GM10847 (cell line): ENCODE measurements around the gene DNAL4.

Experiments
- POLR2A ChIP-seq: IDR thresholded peaks from 2 replicates; pipeline ENCODE4 v1.6.1; 2011; ENCODE audit not compliant: insufficient read length; ENCODE audit errors: extremely low read depth

Gene DNAL4

DNA sequence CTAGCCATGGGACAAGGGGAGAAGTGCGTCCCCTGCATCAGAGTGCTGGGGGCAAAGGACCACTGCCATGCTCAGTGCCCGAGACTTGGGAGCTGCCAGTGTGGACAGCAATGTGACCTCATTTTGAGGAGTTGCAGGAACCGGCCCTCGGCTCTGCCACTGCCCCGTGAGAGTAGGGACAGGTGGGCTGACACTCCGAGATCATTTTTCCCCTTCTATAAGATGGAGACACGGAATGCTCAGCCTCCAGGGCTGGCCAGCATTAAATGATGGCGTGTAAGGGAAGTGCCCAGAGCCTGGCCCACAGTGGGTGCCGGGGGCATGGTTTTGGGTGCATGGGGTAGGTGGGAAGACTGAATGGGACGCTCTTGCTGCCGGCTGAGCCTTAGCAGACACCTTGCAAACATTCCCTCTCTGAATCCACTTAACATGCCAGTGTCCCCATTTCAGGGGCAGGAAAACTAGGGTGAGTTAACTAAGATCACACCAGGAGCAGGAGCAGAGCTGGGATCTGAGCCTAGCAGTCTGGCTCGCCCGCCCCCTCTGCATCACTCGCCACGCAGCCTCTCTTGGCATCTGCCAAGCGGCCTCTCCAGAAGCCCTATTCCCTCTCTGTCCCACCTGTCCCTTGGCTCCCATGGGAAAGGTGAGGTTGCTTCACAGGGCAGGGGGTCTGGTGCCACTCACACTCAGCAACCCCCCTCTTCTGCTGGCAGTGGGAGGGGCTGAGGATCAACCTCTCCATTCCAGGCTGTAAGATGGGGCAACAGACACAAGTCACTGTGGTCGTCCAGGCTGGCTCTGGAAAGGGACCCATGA, 36.3 kb upstream of the DNAL4 start:
- no peak for TF ChIP-seq POLR2A

- no peak for TF ChIP-seq POLR2A
Measured at GRCh38 chr22:38829485-38829884, 35.5 kb upstream of the DNAL4 start.

- no peak for TF ChIP-seq POLR2A
Measured at GRCh38 chr22:38828616-38829205, 34.8 kb upstream of the DNAL4 start.

DNA sequence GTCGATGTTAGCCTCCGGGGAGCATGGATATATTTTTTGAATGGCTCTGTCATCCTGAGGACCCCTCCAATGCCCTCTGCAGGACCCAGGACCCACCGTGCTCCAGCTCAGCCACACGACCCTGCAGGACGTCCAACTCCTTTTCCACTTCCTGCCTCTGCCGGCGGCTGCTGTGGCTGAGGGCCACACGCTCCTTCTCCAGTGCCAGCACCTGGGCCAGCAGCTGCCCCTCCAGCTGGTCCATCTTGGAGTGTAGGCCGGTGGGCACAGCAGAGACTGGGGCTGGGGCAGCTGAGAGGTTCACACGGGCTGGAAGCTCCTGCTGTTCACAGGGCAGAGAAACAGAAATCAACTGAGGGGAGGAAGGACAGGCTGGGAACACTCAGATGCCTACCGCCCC, 34.2 kb upstream of the DNAL4 start:
- TF ChIP-seq POLR2A, result no peak

DNA sequence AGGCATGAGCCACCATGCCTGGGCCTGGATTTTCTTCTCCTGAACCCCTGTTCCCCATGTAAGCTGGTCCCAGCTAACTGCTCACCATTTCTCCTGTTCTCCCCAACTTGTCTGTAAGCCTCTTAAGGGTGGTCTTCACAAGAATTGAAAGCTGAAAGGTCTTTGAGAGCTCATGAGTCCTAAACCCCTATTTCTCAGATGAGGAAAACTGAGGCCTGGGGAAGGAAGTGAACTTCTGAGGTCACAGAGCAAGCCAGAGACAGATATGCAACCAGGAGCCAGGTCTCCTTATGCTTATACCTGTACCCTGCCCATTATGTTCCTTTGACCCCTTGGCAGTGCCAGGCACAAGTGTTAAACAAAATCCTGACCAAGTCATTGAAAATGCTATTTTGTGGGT, 33.6 kb upstream of the DNAL4 start:
- TF ChIP-seq POLR2A, result no peak

DNA sequence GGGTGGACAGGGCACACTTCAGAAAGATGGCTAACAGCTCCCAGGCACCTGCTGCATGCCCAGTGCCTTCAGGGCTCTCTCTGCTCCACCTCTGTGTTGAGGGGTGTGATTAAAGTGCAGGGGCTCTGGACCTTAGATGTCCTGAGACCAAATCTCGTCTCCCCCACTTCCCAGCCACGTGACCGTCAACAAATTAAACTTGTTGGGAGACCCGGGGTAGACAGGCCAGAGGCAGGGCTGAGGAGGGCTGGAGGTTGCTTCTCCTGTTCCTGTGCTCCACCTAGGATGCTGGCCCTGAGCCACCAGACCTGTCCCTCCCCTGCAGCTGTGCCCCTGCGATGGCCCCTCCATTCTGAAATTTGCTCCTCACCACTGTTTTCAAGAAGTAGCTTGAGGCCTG, 32.9 kb upstream of the DNAL4 start:
- TF ChIP-seq POLR2A, result no peak

DNA sequence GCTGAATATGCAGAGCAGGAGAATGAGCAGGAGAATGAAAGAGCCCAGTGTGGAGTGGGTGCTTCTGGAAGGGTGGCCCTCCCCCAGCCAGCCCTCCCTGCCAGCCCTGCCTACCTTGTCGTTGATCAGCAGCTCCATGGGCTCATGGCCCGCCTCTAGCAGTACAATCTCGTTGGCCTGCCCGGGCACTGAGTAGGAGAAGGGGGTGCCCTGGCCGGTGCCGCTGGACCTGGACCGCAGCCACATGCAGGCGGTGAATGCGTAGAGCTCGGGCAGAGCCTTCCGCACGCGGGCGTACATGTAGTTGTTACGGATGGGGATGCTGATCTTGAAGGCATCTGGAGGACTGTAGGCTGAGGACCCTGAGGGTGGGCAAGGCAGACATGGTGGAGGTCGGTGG, 32.4 kb upstream of the DNAL4 start:
- no peak for TF ChIP-seq POLR2A

- TF ChIP-seq POLR2A, result no peak
Measured at GRCh38 chr22:38824585-38824984, 30.6 kb upstream of the DNAL4 start.

GRCh38 chr22:38823637-38824036, 29.7 kb upstream of the DNAL4 start:
- no peak for TF ChIP-seq POLR2A

DNA sequence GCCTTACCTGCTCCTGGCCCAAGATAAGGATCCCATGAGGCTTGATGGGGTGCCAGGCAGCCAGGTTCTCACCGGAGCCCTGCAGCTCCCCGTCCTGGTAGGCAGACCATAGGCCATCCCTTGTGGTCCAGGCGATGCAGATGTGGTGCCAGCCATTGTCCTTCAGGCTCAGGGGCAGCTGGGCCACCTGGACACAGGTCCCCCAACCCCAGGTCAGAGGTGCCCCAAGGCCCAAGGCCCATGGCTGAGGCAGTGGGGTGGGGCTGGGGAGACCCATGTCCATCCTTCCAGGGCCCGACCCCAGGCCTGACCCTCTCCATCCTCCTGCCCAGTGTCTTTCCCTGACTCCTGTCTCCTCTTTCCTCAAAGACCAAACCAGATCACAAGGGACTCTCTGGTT, 29.1 kb upstream of the DNAL4 start:
- TF ChIP-seq POLR2A, result no peak

GRCh38 chr22:38820020-38820419, 26.1 kb upstream of the DNAL4 start:
- no peak for TF ChIP-seq POLR2A

- no peak for TF ChIP-seq POLR2A
Measured at GRCh38 chr22:38819387-38819940, 25.5 kb upstream of the DNAL4 start.

GRCh38 chr22:38817196-38817595, 23.3 kb upstream of the DNAL4 start:
- no peak for TF ChIP-seq POLR2A

DNA sequence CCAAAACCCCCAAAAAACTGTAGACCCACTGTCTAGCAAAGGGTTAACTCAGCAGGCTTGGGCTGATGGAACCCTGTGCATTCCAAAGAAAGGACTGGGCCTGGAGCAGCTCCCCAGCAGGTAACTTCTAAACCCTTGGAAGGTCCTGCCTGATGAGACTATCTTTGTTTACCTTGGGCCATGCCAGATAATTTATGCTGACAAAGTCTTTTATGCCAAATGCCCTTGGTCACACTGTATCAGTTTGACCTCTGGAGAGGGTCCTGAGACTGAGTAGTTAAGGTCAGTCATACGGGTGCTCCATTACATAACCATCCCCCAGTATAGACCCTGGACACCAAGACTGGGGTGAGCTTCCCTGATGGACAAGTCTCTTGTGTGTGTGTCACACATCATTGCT, 21.9 kb upstream of the DNAL4 start:
- no peak for TF ChIP-seq POLR2A

- TF ChIP-seq POLR2A, result no peak
Measured at GRCh38 chr22:38811241-38811640, 17.3 kb upstream of the DNAL4 start.

GRCh38 chr22:38802671-38803121, 8.8 kb upstream of the DNAL4 start:
- no peak for TF ChIP-seq POLR2A
